HG03045 (cell line): ENCODE data around the gene OR1I1.

Experiments
- ATAC-seq: cut with Tn5 transposase; IDR thresholded peaks from one replicate; pipeline ENCODE4 v1.9.1; 2021; ENCODE audit warnings: mild to moderate bottlenecking, moderate library complexity; ENCODE audit not compliant: unreplicated experiment

Gene OR1I1

DNA sequence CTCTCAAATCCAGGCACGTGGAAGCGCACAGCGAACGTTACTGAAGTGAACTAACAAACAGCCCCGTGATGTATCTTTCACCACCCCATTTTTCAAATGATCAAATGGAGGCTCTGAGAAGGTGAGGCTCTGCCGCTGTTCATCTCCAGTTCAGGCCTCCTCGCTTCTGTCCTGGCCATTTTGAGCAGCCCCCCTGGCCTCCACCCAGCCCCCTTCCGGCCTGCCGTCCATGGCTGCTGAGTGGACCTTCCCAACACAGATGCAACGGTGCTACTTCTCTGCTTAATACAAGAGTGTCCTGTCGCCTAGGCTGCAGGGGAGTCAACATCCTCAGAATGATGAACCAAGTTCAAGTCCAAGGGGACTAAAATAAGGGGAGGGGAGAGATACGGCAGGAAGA, 34.8 kb downstream of the OR1I1 start:
- no peak for ATAC-seq

GRCh38 chr19:15118248-15118647, 36.2 kb downstream of the OR1I1 start:
- ATAC-seq, result no peak

- ATAC-seq, result no peak
Measured at GRCh38 chr19:15118789-15119494, 36.9 kb downstream of the OR1I1 start.

- no peak for ATAC-seq
Measured at GRCh38 chr19:15120135-15121026, 38.4 kb downstream of the OR1I1 start.

GRCh38 chr19:15122331-15123030, 40.5 kb downstream of the OR1I1 start:
- ATAC-seq, result no peak

- ATAC-seq, result no peak
Measured at GRCh38 chr19:15123031-15123890, 41.2 kb downstream of the OR1I1 start.

DNA sequence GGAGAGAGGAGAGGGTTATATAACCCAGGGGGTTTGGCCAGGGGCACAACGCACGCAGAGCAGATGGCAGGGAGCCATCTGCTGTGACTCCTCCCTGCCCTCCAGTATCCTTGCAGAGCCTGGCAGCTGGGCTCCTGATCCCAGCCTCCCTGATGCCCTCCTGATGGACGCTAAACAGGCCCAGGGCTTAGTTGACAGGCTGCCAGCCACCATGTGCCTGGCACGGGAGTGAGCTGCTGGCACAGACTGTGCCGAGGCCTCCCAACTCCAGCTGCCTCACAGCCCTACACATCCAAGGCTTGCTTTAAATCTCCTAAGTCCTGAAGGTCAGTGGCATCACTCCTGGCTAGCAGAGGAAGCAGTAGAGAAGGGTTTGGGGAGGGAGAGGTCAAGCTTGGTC, 41.9 kb downstream of the OR1I1 start:
- ATAC-seq, result no peak

DNA sequence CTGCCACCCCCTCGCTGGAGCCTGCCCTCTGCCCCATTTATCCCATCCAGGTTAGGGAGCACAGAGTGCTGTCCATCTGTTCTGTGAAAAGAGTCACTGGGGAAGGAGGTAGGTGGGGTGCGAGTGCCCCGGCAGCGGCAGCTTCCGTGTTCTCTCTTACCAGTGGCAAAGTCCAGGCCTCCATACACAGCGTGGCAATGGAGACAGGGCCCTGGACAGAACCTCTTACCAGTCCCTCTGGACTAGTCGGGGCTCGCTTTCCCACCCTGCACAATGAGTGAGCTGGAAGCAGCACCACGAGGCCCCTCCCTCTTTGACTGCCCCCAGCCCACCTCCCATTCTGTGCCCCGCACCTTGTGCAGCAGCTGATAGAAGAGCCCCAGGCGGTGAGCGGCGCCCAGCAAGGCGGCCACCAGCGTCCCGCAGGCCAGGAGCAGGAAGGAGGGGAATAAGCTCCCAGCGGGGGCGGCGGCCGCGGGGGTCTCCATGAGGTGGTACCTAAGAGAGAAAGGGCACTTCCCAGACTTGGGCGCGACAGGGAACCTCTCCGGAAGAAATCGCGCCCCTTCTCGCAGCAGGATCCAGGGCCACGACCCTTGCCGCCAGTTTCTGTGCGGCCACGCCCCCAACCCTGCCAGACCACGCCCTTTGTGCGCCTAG, 42.7 kb downstream of the OR1I1 start:
- no peak for ATAC-seq

DNA sequence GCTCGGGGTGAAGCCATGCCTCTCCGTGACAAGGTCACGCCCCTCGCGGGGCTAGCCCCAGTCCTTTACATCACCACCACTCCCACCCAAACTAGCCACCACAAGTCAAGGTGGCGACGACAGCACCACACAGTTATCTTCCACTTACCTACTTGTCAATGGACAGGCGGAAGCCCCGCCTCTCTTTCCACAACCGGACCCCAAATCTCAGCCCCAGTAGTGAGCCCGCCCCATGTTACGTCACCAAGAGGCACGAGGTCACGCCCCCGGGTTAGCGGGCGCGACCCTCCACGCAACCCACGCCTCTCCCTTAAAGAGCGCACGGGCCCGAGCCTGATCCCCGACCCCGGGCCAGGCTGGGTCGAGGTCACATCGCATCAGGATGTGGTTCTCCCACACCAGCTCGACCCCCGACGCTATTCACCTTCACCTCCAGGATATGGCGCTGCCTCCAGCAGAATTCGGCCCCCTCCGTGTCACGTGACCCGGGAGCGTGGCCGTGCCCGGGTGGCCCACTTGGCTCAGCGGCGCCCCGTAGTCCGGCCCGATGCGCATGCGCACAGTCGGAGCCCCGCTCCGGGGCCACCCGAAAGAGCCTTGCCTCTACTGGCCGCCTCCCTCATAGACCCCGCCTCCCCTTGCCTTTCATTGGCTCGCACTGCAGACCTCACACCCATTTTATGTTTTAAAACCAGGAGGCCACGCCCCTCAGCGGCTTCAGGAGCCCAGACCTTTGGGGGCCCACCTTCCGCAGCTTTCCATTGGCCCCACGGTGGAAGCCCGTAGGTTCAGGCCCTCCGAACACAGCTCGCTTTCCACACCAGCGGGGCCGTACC, 43.4 kb downstream of the OR1I1 start:
- ATAC-seq, result peak; percentile 88

- no peak for ATAC-seq
Measured at GRCh38 chr19:15126131-15126910, 44.3 kb downstream of the OR1I1 start.

DNA sequence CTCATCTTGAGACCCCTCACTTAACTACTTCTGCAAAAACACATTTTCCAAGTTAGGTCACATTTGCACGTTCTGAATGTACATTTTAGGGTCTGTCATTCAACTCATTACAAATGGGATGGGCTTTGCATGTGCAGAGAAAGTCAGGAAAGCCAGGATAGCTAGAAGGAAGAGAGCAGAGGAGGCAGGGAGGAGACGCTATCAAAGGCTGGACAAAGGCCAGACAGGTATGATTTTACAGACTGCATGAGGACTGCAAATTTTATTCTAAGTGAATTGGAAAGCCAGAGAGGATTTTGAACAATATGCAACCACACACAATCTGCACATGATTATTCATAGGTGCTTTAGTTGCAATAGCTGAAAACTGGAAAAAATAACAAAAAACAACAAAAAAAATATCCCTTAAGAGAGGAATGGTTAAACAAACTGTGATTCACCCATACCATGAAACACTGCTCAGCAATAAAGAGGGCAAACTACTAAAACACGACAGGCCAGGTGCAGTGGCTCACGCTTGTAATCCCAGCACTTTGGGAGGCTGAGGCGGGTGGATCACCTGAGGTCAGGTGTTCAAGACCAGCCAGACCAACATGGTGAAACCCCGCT, 46.3 kb downstream of the OR1I1 start:
- ATAC-seq, result no peak

- no peak for ATAC-seq
Measured at GRCh38 chr19:15129856-15130585, 48.0 kb downstream of the OR1I1 start.

GRCh38 chr19:15136234-15136954, 54.4 kb downstream of the OR1I1 start:
- no peak for ATAC-seq

GRCh38 chr19:15137777-15138176, 55.8 kb downstream of the OR1I1 start:
- ATAC-seq, result no peak

DNA sequence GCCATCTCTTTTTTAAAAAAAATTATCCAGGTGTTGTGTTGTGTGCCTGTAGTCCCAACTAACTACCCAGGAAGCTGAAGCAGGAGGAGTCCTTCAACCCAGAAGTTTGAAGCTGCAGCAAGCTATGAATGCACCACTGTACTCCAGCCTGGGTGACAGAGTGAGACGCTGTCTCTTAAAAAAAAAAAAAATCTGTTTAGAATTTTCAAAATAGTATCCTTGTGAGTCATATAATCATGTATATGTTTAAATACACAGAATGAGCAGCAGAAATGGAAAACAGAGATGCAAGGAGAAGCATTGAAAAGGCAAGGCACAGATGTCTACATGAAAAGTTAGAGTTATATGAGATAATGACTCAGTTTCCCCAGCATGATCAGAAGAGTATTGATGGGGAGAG, 56.4 kb downstream of the OR1I1 start:
- ATAC-seq, result no peak

- no peak for ATAC-seq
Measured at GRCh38 chr19:15141143-15141542, 59.1 kb downstream of the OR1I1 start.

DNA sequence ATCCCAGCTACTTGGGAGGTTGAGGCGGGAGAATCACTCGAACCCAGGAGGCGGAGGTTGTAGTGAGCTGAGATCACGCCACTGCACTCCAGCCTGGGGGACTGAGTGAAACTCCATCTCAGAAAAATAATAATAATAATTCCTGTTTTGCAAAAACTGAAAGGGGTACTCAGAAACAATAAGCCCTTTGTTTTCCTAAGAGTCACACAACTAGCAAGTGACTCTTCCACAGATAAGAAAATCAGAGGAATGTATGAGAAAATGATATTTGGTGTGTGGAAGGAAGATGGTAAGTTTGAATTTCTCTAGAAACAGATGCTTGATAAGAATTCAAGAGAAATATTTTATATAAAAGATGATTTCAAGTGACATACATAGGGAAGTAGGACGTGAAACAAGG, 60.3 kb downstream of the OR1I1 start:
- ATAC-seq, result no peak
